IPS DF 19.7 (cell line): ENCODE results near the gene EVL.
A peak's percentile ranks its signal among the peaks of the same experiment; 100 is the strongest.

Experiments used
- DNase-seq: peaks from one replicate; pipeline ENCODE4 v3.0.0-alpha.2; 2013; ENCODE audit warnings: low read depth, low spot score

The EVL gene

DNA sequence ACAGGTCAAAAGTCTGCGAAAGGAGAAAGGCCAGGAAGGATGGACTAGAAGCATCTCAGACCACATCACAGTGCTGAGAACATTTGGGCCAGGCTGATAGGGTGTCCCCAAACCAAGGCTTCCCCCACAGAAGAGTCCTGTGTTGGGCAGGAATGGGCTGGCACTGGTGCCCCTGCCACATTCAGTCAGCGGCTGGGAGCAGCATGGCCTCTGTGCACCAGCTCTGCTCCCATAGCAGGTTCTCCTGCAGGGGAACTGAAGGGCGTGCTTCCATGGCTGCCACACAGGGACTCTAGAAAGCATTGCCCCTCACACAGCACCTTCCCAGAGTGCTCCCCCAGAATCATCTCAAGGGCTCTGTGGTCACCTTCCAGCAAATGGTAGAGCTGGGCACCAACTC lies 17.5 kb downstream of the EVL start:
- no peak for DNase-seq

DNA sequence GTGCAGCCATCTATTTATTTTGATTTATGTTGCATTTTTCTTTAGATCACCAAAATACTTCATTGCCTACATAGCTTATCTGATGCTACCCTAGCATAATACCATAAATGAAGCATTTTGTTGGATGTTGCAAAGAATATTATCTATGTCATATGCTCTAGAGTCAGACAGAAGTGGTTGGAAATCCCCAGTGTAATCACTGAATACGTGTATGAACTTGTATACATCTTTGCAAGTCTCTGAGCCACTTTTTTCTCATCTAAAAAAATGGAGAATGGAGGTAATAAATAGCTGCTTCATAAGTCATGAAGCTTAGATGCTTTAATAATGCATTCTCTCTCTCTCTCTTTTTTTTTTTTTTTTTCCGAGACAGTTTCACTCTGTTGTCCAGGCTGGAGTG lies 18.5 kb downstream of the EVL start:
- DNase-seq: no peak

DNA sequence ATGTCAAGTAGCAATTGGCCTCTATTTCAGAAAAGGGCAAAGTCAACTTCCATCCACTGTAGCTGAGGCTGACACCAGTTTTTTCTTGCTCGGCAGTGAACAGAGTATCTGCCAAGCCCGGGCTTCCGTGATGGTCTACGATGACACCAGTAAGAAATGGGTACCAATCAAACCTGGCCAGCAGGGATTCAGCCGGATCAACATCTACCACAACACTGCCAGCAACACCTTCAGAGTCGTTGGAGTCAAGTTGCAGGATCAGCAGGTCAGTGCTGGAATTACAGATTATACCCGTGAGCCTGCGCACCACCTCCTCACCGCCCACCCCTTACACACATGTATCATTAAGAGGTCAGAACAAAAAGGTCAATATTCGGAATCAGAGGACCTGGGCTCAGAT lies 19.4 kb downstream of the EVL start:
- DNase-seq: no peak

DNA sequence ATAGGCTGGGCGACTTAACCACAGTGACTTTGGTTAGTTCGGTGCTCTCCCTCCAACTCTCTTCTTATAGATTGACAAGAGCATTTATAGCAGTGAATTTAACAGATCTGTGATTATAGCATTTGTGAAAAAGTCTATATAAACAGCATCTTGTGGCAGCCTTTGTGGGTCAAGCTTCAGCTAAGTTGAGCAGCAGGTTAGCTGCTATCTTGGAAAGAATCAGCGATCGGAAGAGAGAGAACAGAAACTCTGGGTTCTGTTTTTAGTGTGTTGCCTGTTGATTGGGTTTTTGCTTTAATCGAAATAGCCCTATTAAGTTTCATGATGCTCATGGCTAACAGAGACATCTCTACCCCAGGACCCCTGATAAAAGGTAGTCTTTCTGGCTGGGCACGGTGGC lies 20.2 kb downstream of the EVL start:
- no peak for DNase-seq

DNA sequence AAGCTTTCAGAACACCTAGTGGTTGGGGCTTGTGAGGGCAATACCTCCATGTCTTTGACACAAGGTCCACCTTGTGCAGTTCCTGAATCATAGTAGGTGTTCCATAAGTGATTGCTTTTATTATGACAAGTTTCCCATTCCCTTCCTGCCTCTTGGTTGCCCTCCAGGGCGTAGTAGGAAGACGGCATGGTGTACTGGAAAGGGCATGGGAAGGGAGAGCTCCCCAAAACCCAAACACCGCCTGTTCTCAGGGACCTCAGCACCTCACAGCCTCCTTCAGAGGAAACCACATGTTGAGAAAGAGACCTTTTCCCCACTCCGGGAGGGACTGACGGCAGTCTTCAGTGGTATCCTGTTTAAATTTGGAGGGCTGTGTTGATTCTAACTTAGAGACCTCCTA lies 21.1 kb downstream of the EVL start:
- no peak for DNase-seq

DNA sequence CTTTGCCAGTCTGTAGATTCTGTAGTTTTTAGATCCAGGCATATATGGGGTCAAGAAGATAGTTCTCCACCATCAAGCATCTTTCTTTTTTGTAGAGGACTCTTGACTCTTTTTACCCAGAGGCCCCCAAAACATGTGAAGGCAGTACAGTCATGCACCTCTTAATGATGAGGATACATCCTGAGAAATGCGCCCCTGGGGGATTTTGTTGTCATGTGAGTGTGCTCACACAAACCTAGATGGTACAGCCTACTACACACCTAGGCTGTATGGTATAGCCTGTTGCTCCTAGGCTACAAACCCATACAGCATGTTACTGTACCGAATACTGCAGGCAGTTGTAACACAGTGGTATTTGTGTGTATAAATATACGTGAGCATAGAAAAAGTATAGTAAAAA lies 23.0 kb downstream of the EVL start:
- DNase-seq: no peak

DNA sequence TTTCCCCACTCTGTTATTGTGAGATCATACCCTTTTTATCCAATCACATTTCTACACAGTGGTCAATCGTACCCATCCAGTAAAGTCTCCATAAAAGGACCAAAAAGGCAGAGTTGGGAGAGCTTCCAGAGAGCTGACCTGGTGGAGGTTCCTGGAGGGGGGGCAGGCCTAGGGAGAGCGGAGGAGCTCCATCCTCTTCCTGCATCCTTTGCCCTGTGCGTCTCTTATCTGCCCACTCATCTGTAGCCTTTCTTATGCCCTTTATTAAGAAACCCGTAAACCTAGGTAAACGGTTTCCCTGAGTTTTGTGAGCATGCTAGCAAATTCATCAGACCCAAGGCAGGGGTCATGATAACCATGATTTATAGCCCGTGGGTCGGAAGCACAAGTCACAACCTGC lies 26.2 kb downstream of the EVL start:
- DNase-seq: no peak

DNA sequence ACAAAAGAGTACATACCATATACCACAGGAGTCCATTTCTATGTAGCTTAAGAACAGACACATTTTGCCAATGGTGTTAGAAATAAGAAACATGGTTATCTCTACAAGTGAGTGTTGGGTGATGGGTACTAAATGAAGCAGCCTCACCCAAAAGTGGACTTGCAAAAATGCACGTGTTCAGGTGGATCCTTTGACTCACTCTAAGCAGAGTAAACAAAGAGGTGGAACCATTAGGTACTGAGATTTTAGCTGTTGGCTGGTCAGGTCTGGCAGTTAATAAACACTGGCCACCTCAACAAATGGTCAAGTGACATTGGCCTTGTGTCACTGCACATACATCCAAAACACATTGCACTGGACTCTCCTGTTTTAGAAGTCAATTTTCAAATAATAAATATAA lies 27.6 kb downstream of the EVL start:
- DNase-seq: no peak

DNA sequence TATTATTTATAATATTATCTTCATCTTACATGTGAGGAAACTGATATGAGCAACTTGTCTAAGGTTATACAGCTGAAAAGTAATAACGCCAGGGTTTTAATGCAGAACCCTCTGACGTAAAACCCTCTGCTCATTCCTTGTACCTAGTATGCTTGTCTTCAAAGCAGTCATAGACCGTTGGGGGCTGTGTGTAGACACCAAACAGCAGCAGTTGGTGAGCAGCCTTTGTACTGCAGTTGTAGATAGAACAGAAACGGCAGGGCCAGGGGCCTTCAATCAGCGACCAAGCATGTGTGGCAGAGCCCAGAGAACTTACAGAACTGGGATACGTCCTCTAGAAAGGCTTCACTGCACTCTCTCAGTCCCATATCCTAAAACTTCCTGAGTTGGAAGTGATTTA lies 28.1 kb downstream of the EVL start:
- DNase-seq: no peak

DNA sequence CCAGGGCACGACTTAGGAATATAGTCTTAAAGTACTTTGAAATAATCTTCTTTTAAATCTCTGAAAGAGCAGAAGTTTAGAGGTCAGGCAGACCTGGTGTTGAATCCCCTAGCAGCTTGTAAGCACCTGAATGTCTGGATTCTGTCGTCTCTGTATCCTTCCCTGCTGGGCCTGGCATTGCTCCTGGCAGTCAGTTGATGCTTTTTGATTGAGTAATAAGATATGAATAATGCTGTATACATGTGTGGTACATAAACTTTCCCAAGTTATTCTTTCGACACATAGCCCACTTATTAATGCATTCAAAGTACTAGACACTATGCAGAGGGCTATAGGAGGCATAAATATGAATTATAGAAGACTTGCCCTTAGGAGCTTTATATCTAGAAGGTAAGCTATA lies 31.4 kb downstream of the EVL start:
- DNase-seq: no peak

DNA sequence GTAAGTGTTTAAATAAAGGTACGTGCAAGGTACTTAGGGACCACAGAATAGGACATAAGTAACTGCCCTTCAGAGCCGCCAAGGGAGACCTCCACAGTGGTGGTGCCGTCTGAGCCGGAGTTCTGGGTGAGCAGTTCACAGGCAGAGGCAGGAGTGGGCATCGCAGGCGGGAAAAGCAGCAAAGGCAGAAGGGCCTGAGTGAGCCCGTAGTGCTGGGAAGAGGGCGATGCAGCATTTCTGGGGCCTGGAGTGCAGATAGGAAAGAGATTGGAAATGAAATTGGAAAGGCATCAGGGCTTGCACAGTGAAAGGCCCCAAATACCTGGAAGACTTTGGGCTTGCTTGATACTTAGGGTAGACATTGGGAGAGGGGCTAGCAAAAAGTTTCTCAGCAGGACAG lies 32.9 kb downstream of the EVL start:
- no peak for DNase-seq

DNA sequence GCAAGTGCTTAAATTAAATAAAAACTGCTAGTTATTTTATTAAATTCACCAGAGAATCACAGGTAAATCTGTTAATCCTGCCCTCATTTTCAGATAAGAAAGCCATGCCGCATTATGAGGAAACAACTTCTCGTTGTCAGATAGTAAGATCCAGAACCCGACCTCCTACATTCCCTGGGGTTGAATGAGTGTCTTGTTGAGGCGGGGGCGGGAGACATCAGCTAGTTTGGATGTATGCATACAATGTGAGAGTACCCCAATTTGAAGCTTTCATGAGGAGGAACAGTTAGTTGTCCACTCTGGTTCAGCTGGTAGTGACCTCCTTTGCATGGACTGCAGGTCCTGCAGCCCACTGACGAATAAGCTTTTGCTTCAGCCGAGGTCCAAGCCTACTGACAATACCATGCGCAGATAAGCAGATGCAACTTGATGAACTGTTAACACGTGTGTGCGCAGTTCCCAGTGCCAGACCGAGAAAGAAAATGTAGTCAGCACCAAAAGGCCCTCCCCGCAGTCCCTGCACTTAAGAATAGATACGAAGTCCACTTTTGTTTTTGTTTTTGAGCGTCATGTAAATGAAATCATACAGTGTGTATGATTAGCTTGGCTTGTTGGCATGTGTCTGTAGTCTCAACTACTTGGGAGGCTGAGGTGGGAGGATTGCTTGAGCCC lies 34.9 kb downstream of the EVL start:
- no peak for DNase-seq

DNA sequence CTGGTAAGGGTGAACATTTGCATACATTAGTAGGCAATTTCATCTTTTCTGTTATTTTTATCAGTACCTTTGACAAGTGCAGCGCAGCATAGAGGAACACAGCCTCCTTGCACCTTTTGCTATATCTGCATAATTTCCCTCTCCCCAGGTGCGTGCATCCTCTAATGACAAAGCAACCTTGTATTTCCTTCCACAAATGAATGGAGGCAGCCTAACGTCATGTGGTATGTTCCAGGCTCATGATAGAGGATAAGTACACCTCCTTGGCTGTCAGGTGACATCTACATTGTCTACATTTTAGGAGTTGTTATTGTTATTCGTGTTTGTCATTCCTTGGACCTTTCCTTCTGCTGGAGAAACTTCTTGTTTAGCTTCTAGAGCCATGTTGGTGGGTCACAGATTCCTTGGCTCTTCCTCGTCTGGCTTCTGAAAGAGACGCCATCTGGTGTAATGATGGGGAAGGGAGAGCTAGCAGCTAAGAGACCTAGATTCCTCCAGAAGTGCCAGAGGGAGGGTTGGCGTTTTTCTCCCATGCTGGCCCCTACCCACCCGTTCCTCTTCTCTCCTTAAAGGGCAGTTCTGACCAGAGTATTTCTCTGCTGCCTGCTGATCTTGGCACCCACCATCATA lies 37.0 kb downstream of the EVL start:
- no peak for DNase-seq

DNA sequence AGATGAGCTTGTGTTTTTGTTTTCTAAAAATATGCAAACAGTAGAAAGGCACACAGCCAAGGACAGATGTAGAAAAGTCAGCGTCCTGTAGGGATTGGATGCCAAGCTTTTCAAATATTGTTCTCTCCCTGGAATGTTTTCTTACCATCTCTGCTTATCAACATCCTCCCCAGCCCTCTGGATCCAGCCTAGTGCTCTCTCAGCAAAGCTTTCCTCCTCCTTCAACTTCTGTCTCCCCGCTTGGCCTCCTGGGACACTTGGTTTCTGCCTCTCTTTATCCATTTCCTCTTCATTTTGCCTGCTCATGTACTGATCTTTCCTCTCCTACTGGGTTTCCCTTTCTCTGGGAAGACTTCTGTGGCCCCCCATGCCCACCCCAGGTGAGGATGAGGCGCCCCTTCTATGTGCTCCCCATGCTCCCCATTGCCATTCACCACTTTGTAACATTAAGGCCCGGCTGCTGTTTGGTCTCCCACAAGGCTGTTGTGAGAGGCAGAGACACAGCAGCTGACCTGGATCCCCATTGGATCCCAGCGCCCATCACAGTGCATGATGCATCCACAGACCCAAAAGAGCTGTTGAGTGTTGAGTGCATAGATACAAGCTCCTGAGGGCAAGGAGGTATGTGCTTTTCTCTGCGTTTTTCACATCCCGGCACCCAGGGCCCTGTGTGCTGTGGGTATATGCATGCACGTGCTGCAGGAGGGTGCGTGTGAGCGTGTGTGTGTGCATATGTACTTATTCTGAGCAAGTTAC lies 38.2 kb downstream of the EVL start:
- DNase-seq: no peak

DNA sequence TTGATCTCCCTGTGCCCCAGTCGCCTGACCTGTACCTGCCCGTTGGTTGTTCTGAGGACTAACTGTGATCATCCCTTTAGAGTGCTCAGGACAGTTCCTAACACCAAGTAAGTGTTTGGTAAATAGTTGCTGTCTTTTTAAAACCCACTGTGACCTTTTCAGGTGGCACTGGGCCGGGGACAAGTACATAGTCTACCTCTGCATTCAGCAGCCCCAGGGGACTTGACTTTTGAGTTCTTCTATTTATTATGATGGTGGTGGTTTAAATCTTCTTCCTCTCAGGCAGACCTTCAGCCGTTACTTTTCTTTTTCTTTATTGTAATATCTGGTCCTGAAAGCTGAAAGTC lies 38.8 kb downstream of the EVL start:
- no peak for DNase-seq

DNA sequence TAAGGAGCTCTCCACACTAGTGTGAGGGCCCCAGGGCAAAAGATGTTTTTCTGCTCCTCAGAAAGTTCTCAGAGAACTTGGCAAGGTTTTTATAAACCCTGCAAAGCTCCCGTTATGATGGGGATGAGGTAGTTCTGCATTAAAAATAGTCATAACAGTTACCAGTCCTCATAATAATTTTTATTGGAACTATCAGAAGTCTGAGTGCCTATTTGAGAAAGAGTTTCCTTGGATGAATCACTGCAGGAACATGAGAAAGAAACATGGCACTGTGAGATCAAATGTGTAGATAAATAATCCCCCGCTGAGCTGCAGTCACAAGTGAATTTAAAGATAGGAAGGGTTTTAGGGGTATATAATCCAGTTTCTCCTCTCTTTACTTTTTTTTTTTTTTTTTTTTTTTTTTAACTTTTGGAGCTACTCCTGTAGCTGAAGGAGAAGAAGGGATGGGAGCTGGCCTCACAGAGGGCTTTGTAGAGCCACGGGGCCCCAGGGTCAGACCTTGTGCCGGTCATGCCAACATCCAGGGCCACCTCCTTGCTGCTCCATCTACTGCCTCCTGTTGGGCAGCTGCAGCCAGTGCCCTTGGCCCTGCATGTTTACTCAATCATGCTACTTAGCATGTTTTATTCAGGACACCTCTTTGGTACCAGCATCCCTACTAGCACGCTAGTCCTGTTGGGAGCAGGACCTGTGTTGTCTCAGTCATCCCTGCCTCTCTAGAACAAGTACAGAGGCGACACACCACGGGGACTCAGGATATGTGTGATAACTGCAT lies 39.5 kb downstream of the EVL start:
- no peak for DNase-seq

DNA sequence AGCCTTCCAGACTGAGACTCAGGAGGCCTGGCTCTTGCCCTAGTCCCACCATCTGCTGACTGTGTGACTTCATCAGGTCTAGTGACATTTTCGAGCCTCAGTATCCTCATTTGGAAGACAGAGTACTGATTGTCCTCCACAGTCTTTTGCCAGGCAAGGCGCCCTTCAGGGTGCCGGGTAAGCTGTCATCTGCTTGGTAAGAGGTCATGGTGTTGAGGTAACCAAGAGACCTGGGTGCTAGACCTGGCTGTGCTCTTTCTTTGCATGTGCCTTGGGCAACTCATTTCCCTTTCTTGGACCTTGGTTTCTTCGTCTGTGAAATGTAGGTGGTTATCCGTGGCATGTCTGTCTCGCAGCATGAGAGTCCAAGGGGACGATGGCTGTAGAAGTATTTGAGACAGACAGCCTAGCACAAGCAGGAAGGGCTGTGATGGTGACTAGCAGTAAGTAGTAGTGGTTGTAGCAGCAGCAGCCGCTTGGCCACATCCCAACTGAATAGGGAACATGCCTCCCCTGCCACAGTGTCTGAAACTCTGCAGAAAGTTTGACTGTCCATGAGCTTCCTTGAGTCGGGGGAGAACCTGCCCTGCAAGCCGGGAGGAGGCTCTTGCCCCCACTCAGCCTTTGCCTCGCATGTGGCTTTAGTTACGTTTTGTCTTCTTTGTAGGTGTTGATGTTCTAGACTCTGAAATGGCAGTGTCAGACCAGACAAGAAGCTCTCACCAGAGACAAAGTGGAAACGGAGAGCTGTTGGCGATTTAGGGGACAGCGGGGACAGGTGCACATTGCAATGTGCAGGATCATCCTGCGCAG lies 40.3 kb downstream of the EVL start:
- DNase-seq: no peak

DNA sequence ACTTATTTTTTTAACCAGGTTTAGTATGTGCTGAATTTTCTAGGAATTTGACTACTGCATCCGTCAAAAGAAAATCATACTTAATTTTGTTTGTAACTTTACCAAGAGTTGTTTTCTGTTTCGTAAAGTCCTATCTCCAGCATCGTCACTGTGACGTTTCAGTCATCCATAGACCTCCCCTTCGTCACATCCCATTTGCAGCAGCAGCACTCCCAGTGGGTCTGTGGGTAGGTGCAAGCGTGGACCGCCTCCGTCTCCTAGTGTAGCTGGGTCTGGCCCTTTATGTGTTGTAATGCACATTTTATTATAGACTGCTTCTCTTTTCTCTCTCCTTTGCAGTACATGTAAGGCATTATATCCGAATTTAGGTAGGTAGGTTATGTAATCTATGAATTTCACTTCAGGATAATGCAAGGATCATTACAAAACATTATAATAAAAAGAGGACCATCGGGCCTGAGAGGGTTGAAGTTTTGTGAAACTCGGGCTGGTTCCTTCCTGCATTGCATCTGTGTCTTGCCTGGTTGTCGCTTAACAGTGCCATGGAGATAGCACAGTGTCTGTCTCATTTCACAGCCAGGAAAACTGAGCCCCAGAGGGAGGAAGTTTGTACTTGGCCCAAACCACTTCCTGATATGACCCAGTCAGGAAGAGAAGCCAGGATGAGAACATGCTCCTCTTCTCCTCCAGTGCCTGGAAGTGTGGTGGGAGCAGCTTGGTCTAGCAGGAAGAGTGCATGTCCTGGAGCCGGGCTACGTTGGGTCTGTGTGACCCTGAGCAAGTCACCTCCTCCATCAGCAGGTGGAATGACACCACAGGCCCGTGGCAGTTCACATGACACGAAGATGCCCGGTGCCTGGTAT lies 41.3 kb downstream of the EVL start:
- DNase-seq: no peak

DNA sequence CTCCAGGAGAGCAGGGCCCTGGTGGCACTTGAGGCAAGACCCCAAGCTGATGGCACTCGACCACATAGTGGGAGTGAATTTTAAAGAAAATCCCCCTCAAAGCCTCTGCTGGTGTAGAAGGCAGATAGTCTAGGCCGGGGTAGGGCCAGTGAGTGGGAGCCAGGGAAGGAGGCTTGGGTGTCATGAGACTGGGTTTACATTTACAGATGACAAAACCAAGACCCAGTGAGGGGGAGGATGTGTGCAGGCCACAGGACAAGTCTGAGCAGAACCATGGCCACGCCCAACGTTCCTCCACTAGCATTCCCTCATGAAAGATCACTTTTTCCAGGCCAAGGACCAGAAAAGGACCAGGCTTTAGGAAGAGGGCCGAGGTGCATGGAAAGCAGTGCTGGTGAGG lies 42.0 kb downstream of the EVL start:
- no peak for DNase-seq

DNA sequence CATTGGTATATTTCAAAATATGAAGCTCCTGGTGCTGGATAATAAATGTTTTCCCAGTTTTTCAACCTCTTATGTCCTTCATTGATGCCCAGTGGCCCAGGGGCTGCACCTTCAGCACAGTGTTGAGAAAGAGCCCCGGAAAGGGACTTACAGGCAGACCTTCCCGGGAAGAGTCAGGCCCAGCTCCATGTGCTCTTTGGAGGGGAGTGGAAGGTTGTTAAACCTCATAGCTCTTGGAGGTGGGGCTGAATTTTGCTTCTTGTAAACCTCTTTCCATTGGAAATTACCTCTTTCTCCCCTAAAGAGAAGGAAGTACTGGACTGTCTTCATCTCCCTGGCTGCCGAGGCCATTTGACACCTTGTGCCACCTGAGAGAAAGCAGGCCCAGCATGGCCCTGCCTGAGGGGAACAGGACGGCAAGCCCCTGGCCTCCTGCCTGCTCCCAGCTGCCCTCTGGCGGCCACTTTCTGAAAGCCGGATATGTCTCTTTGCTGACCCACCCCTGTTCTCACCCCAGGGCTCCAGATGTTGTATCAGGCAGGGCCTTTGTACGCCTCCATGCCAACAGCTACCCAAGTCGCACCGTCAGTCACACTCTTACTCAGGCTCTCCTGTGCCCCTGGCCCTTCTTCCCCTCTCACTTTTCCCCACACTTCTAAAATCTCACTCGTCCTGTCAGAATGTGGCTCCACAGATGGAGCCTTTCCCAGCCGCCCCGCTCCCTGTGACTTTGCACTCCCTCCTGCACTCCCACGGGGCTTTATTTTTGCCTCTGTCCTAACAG lies 43.0 kb downstream of the EVL start:
- peak; percentile 48 for DNase-seq
